ENCODE results near the gene FCRLA.
"Not testable (repeated sequence)": the region's sequence is repeated elsewhere in the genome, so short reads cannot be mapped to it uniquely, and the experiment has no call there.

- not testable (repeated sequence) for TF ChIP-seq CTCF, POLR2A (IDR thresholded peaks at IDR 0.05)
Measured at GRCh38 chr1:161658524-161658923, 48.5 kb upstream of the FCRLA start.

Measured in thyroid gland (tissue), 4 donors.